HepG2 (cell line): ENCODE data around the gene RANBP17. TPM values are rescaled to one million over a fixed set of nuclear protein-coding genes. Genes with fewer than 3 reads are reported as not detected.

ENCODE experiments used
- ATAC-seq: fragments of 200-7000 bp; cut with Tn5 transposase; 3 replicates; pipeline ENCODE4 v1.9.1; 2020; ENCODE audit warnings: mild to moderate bottlenecking, moderate library complexity
- BruUV-seq: library from RNA; stranded (reverse); fragments of 400-500 nt; replicated peaks from 2 replicates; lab custom pipeline; 2021; lab: Mats Ljungman, UMichigan
- CTCF ChIA-PET: fragments of 300-600 bp; formaldehyde crosslinking; extraction: SDS; loops from one replicate; lab custom pipeline; 2021; ENCODE audit warnings: low total read pairs, inconsistent platforms, low intra/inter-chr PET ratio; lab: Yijun Ruan, JAX
- POLR2A ChIA-PET: fragments of 350-600 bp; sonication (Branson Sonifier 250); formaldehyde crosslinking; loops from one replicate; lab custom pipeline; 2020; ENCODE audit warnings: antibody characterized with exemption, inconsistent platforms; lab: Yijun Ruan, JAX
- DNase-seq: peaks from one replicate; pipeline ENCODE4 v3.0.0-alpha.2; 2015; ENCODE audit warnings: low spot score
- FAIRE-seq: peaks from 3 replicates; lab custom pipeline; 2011; peaks lifted over from hg19 to GRCh38; lab: Jason Lieb, UNC
- H2AFZ ChIP-seq: one replicate; pipeline ENCODE4 v1.6.1; 2011; ENCODE audit warnings: low read length, inconsistent platforms
- H3K27ac ChIP-seq: fragments of 300-600 bp; 3 replicates; pipeline ENCODE4 v1.8.0; 2011; ENCODE audit warnings: mixed run types, mild to moderate bottlenecking, mixed read lengths, low read length, inconsistent platforms; ENCODE audit not compliant: insufficient read depth; ENCODE audit errors: extremely low read length
- H3K27me3 ChIP-seq, 2 experiments: fragments of 200-600 bp in 1 of 2; 2 replicates in 1 of 2; 3 replicates in 1 of 2; pipeline versions ENCODE4 v1.6.0 to v1.8.0; 2011; ENCODE audit warnings: low read length in 2 of 2, mild to moderate bottlenecking in 2 of 2, moderate library complexity in 2 of 2, inconsistent platforms in 1 of 2; ENCODE audit not compliant: insufficient read depth in 2 of 2, control insufficient read depth in 1 of 2
- H3K36me3 ChIP-seq, 2 experiments: fragments of 200-600 bp in 1 of 2; replicated peaks in 1 of 2; 2 replicates in 1 of 2; 3 replicates in 1 of 2; pipeline versions ENCODE4 v1.5.1 to v1.8.0; 2011; ENCODE audit warnings: low read length in 2 of 2, inconsistent platforms in 1 of 2; ENCODE audit not compliant: insufficient read depth in 2 of 2, control insufficient read depth in 1 of 2
- H3K4me1 ChIP-seq: 2 replicates; pipeline ENCODE4 v1.5.1; 2012; ENCODE audit warnings: low read length, inconsistent platforms; ENCODE audit not compliant: insufficient read depth
- H3K4me2 ChIP-seq: 2 replicates; pipeline ENCODE4 v1.6.0; 2011; ENCODE audit warnings: low read depth, low read length, inconsistent platforms
- H3K4me3 ChIP-seq, 3 experiments: fragments of 200-600 bp in 1 of 3; sonication (generic), shearing (Covaris generic) in 1 of 3; replicated peaks in 1 of 3; 2 replicates each; pipeline ENCODE4 v1.5.1; 2011 to 2016; ENCODE audit warnings: low read length in 3 of 3, inconsistent platforms in 2 of 3, low read depth in 2 of 3, mild to moderate bottlenecking in 2 of 3, control low read depth in 1 of 3, mixed read lengths in 1 of 3; ENCODE audit not compliant: insufficient read depth in 1 of 3
- H3K79me2 ChIP-seq: one replicate; pipeline ENCODE4 v1.6.1; 2011; ENCODE audit warnings: low read length, inconsistent platforms; ENCODE audit not compliant: insufficient read depth
- H3K9ac ChIP-seq: 2 replicates; pipeline ENCODE4 v1.6.0; 2011; ENCODE audit warnings: mild to moderate bottlenecking, low read depth, low read length, inconsistent platforms; ENCODE audit not compliant: insufficient read depth
- H3K9me3 ChIP-seq: 2 replicates; pipeline ENCODE4 v1.5.1; 2012; ENCODE audit warnings: mild to moderate bottlenecking, low read length
- H4K20me1 ChIP-seq: 2 replicates; pipeline ENCODE4 v1.6.0; 2011; ENCODE audit warnings: inconsistent platforms, mild to moderate bottlenecking, low read length, moderate library complexity; ENCODE audit not compliant: insufficient read depth
- MIXL1 ChIP-seq: IDR thresholded peaks from 2 replicates; pipeline ENCODE4 v1.6.1; 2016
- MXI1 ChIP-seq: IDR thresholded peaks from 3 replicates; pipeline ENCODE4 v1.6.1; 2012; ENCODE audit warnings: low read depth, low read length, inconsistent platforms, borderline replicate concordance
- MYC ChIP-seq: sonication (generic); formaldehyde crosslinking; IDR thresholded peaks from 2 replicates; pipeline ENCODE4 v1.9.0; 2021; ENCODE audit warnings: missing genetic modification reagents, borderline replicate concordance
- NFYB ChIP-seq: sonication (generic); formaldehyde crosslinking; IDR thresholded peaks from 2 replicates; pipeline ENCODE4 v1.4.0; 2020; ENCODE audit warnings: missing genetic modification reagents
- NR1H2 ChIP-seq: sonication (generic); formaldehyde crosslinking; IDR thresholded peaks from 2 replicates; pipeline ENCODE4 v1.8.1; 2022; ENCODE audit warnings: low read depth, missing genetic modification reagents, borderline replicate concordance
- PRDM10 ChIP-seq: sonication (generic); formaldehyde crosslinking; IDR thresholded peaks from 2 replicates; pipeline ENCODE4 v1.4.0; 2020; ENCODE audit warnings: low read depth, missing genetic modification reagents
- SETDB1 ChIP-seq: sonication (generic); formaldehyde crosslinking; IDR thresholded peaks from 2 replicates; pipeline ENCODE4 v1.5.1; 2020; ENCODE audit warnings: missing genetic modification reagents, mild to moderate bottlenecking, borderline replicate concordance
- SMARCE1 ChIP-seq: fragments of 450-650 bp; IDR thresholded peaks from 2 replicates; pipeline ENCODE4 v1.6.1; 2017; ENCODE audit warnings: borderline replicate concordance
- SNRNP70 ChIP-seq: fragments of 200-400 bp; formaldehyde crosslinking; IDR thresholded peaks from 2 replicates; pipeline ENCODE4 v1.6.1; 2017; ENCODE audit warnings: mild to moderate bottlenecking, low read depth, low read length, moderate library complexity
- SP1 ChIP-seq, 2 experiments: fragments of 450-650 bp in 1 of 2; sonication (generic) in 1 of 2; formaldehyde crosslinking in 1 of 2; IDR thresholded peaks; 2 replicates each; pipeline versions ENCODE4 v1.4.0 to v1.6.1; 2016 to 2020; ENCODE audit warnings: missing genetic modification reagents in 1 of 2
- TEF ChIP-seq: sonication (generic); formaldehyde crosslinking; IDR thresholded peaks from 2 replicates; pipeline ENCODE4 v1.5.0; 2020; ENCODE audit warnings: missing genetic modification reagents
- YEATS4 ChIP-seq: sonication (generic); formaldehyde crosslinking; IDR thresholded peaks from 2 replicates; pipeline ENCODE4 v1.4.0; 2020; ENCODE audit warnings: missing genetic modification reagents, borderline replicate concordance
- ZNF567 ChIP-seq: sonication (generic); formaldehyde crosslinking; IDR thresholded peaks from 2 replicates; pipeline ENCODE4 v1.8.1; 2023; ENCODE audit warnings: mild to moderate bottlenecking, missing genetic modification reagents, borderline replicate concordance
- ZNF572 ChIP-seq: sonication (generic); formaldehyde crosslinking; IDR thresholded peaks from 2 replicates; pipeline ENCODE4 v1.5.1; 2020; ENCODE audit warnings: mild to moderate bottlenecking, missing genetic modification reagents
- WGBS: methylation state at CpG from one replicate; pipeline ENCODE4 v1.1.6; 2017; ENCODE audit warnings: low lambda C conversion rate; 5-methylcytosine and 5-hydroxymethylcytosine counted together
- in situ Hi-C: cut with HindIII; loops from 2 replicates; pipeline ENCODE4 v1.10.0; 2017; ENCODE audit warnings: low pct_unique_long_range_greater_than_20kb; ENCODE audit not compliant: extremely low pct_ligation_motif_present
- intact Hi-C: fragments of 100-400 bp; cut with micrococcal nuclease; formaldehyde crosslinking; loops from one replicate; pipeline ENCODE4 v1.10.0; 2022; ENCODE audit not compliant: unreplicated experiment
- polyA plus RNA-seq, 8 experiments: library from polyadenylated mRNA; depleted of rRNA in 3 of 8; stranded (reverse) in 7 of 8; unstranded in 1 of 8; fragments of >200 nt; fragmentation: Illumina TruSeq in 4 of 8; extraction: Trizol in 4 of 8; gene quantifications; 2 replicates each; pipeline versions ENCODE4 v1.2.1 to v1.2.3, GENCODE V29; 2011 to 2016; ENCODE audit warnings: low read depth in 4 of 8, missing spikeins in 1 of 8, mixed read lengths in 1 of 8; ENCODE audit not compliant: insufficient read depth in 1 of 8
- total RNA-seq, 5 experiments: library from RNA; depleted of rRNA; stranded (reverse); fragments of >200 nt; fragmentation: Illumina TruSeq; extraction: Trizol; gene quantifications; 2 replicates each; pipeline ENCODE4 v1.2.3, GENCODE V29; 2016; ENCODE audit warnings: low read depth in 1 of 5
- TF ChIP-seq, protein P1 (sequence below): sonication (generic); formaldehyde crosslinking; IDR thresholded peaks from 2 replicates; pipeline ENCODE4 v1.9.0; 2021; ENCODE audit warnings: missing genetic modification reagents, borderline replicate concordance
- TF ChIP-seq, protein P2 (sequence below): sonication (generic); formaldehyde crosslinking; IDR thresholded peaks from 2 replicates; pipeline ENCODE4 v1.8.1; 2023; ENCODE audit warnings: mild to moderate bottlenecking, moderate library complexity, missing genetic modification reagents

RANBP17 gene
- total and polyA plus RNA-seq, 2 of the 13 experiments (the other 11 are each of a cell fraction or from before 2014, with no cell fraction given), result not detected

DNA sequence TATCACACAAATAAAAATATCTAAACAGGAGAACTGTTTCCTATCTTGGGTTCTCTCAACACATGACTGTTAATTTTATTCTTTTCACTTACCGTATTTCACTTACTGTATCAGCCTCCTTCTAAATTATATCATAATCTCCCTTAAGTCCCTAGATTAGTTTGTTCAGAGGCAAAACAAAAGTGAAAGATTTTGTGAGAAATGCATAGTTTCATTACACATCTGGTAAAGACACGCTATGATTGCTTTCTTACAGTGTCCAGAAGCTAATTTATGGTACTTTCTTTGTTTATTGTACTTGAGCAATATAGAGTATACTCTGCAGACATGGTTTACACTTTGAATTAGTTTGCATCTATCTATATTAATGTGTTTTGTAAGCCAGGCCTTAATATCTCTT, 287.5 kb downstream of the RANBP17 start (continued):
- TF ChIP-seq, protein P1, sequence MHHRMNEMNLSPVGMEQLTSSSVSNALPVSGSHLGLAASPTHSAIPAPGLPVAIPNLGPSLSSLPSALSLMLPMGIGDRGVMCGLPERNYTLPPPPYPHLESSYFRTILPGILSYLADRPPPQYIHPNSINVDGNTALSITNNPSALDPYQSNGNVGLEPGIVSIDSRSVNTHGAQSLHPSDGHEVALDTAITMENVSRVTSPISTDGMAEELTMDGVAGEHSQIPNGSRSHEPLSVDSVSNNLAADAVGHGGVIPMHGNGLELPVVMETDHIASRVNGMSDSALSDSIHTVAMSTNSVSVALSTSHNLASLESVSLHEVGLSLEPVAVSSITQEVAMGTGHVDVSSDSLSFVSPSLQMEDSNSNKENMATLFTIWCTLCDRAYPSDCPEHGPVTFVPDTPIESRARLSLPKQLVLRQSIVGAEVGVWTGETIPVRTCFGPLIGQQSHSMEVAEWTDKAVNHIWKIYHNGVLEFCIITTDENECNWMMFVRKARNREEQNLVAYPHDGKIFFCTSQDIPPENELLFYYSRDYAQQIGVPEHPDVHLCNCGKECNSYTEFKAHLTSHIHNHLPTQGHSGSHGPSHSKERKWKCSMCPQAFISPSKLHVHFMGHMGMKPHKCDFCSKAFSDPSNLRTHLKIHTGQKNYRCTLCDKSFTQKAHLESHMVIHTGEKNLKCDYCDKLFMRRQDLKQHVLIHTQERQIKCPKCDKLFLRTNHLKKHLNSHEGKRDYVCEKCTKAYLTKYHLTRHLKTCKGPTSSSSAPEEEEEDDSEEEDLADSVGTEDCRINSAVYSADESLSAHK (CRISPR knock-in tag), result no peak
- TF ChIP-seq SNRNP70 (no peak), ZNF567 (CRISPR knock-in tag) (no peak), MIXL1 (no peak), MYC (CRISPR knock-in tag) (no peak), YEATS4 (no peak), PRDM10 (CRISPR knock-in tag) (no peak)

GRCh38 chr5:171149772-171150171, 288.0 kb downstream of the RANBP17 start:
- no peaks in the 10 kb centered on the region for H3K9me3 ChIP-seq
- no peak for ATAC-seq
- ChIA-PET CTCF (no interaction called here), POLR2A (no interaction called here)
- H3K27ac ChIP-seq, result no peak overlapping the region
- no TSS peak for BruUV-seq
- in situ Hi-C loops (no loop called here), intact Hi-C loops (loop anchor here (10.0 kb wide), 1 partner anchor 405 kb away; no protein-coding TSS in a partner anchor)
- H3K27me3 ChIP-seq, result no peaks in the 10 kb centered on the region
- DNase-seq, result no peak
- no peaks in the 10 kb centered on the region for H3K36me3 ChIP-seq
- WGBS, result 0% methylated on average over 3 of the region's 3 CpGs
- no peak overlapping the region for H3K4me2 ChIP-seq
- H3K79me2 ChIP-seq, result no peaks in the 10 kb centered on the region
- H3K9ac ChIP-seq, result no peak overlapping the region
- no peak for FAIRE-seq
- H2AFZ ChIP-seq, result no peak overlapping the region
- H3K4me3 ChIP-seq, result no peak overlapping the region
- no peaks in the 10 kb centered on the region for H4K20me1 ChIP-seq
- H3K4me1 ChIP-seq, result no peaks in the 10 kb centered on the region
- TF ChIP-seq SETDB1 (CRISPR knock-in tag) (no peak), MXI1 (no peak), NFYB (CRISPR knock-in tag) (no peak), NR1H2 (CRISPR knock-in tag) (no peak), SMARCE1 (no peak), TEF (CRISPR knock-in tag) (no peak), ZNF572 (CRISPR knock-in tag) (no peak), SP1 (IDR thresholded peaks at IDR 0.05) (no peak), SP1 (CRISPR knock-in tag; IDR thresholded peaks at IDR 0.05) (no peak)
- TF ChIP-seq, protein P2, sequence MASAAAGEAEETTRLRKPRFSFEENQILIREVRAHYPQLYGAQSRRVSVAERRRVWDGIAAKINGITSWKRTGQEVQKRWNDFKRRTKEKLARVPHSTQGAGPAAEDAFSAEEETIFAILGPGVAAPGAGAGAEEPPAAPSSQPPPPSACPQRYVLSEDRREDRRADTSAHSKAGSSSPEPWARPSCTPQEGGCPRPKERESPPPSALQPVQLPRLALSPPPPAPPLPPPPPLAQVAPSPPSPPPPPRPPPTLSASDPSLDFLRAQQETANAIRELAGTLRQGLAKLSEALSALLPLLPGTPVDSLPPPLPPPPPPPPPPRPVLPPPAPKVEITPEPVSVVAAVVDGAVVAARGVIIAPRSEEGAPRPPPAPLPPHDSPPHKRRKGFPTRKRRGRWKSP, result no peak
